GM19328 (cell line): ENCODE results near the gene GBA2.

Experiments
- ATAC-seq: cut with Tn5 transposase; IDR thresholded peaks from one replicate; pipeline ENCODE4 v1.9.1; 2021; ENCODE audit warnings: mild to moderate bottlenecking, moderate library complexity; ENCODE audit not compliant: unreplicated experiment

GBA2 gene

DNA sequence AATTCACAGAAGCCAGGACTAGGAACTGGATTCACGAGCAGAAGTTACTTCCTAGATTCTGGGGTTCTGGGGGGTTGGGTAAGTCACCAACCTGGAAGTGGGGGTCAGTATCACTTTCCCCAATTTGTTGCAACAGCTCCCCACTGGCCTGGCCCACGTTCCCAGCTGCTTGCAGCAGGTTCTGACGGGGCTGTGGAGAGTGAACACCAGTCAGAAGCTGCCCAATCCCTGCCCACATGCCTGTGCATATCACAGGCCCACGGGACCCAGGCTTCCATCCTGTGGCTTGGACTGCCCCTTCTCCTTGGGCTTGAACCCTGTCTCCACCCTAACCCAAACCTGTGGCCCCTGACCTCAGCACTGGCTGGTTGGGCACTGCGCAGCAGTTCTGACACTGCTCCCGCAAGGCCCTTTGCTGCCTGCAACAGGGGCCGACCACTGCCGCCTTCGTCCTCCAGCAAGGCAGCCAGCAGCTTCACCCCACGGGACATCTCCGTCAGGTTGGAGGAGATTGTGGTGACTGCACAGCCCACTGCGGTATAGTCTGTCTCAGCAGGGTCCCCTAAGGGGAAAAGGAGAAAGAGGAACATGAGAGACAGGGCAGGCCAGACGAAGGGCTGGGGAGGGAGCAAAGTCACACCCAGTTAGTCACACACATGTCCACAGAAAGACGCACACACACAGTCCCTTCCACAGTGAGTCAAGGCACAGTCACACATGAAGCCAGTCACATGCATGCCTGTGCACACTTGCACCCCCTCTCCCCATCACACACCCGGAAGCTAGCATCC is 30.1 kb downstream of the GBA2 start:
- no peak for ATAC-seq

DNA sequence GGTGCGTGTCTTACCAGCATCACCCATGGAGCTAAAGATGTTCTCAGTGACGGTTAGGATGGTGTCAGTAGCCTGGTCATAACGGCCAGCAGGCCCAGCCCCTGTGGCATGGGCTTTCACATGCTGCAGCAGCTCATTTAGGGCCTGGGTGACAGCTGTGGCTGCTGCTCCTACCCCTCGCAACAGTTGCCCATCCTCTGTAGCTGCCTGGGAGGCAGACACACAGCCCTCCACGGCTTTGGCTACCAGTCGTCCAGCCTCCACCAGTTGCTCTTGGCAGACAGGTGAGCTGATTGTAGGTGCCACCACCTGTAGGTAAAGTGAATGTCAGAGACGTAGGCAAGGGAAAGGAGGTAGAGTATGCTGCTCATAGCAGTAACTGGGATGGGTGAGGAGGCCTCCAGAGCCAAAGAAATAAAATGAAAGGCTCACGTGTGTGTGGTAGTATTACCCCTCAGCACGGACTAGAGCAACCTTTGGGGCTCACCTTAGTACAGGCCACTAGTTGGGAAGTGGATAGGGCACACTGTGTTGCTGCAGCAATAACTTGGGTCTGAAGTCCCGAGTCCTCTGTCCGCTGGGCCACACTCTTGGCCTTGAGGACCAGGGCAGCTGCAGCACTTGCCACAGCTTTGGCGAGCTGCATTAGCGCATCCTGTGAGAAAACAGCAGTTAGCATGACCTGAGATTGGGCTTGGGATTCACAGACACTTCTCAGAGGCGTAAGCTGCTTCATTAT is 31.7 kb downstream of the GBA2 start:
- ATAC-seq: no peak

- ATAC-seq: no peak
Measured at GRCh38 chr9:35716230-35716629, 32.8 kb downstream of the GBA2 start.

GRCh38 chr9:35714579-35715252 is 34.3 kb downstream of the GBA2 start:
- no peak for ATAC-seq

DNA sequence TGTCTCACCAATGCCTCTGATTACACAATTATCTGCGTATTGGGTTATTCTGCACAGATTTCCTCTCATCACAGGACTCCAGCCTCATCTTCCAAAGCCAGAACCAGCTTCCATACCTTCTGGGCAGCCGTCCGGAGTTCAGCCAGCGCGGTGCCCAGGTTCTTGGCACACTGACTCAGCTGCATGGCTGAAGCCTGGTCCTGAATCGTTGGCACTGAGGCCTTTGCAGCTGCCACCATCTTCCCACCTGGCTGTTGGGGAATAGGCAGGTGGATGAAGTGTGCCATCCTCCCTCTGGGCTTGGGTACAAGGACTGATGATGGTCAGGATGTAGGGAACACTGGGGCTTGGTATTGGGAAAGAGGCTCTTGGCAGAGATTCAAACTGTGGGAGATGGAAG is 34.9 kb downstream of the GBA2 start:
- no peak for ATAC-seq

DNA sequence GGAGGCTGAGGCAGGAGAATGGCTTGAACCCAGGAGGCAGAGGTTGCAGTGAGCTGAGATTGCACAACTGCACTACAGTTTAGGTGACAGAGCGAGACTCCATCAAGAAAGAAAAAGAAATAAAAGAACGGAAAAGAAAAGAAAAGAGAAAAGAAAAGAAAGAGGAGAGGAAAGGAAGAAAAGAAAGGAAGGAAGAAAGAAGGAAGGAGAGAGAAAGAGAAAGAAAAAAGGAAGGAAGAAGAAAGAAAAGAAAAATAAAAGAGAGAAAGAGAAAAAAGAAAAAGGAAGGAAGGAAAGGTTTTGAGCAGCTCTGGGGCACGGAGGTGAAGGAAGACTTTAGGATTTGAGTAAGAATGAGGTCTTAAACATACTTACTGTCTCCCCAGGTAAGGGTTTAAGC is 35.5 kb downstream of the GBA2 start:
- no peak for ATAC-seq

DNA sequence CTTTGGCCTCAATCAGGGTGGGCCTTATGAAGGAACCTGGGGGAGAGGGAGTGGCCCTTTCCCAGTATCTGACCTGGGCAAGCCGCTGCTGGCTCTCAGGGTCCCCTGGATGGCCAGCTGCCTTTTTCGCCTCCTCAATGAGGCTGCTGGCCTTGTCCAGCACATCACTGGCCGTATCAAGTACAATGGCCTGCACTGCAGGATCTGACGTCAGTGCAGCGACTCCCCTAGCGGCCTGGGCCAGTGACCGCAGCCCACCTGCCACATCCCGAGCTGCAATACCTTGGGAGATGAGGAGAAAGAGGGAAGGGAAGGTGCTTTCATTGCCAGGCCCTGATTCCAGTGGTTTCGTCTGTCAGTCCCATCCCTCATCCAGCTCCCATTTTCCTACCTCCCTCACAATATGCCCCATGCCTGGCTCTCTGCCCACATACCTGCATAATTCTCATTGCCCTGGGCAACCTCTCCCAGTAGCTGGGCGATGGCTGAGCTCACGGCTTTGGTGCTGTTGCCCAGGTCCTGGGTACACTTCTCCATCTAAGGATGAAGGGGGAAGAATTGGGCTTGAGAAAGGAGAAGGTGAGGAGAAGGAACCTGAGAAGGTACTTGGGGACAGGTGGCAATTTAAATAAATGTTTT is 36.1 kb downstream of the GBA2 start:
- ATAC-seq: no peak

- no peak for ATAC-seq
Measured at GRCh38 chr9:35711501-35712428, 37.3 kb downstream of the GBA2 start.

DNA sequence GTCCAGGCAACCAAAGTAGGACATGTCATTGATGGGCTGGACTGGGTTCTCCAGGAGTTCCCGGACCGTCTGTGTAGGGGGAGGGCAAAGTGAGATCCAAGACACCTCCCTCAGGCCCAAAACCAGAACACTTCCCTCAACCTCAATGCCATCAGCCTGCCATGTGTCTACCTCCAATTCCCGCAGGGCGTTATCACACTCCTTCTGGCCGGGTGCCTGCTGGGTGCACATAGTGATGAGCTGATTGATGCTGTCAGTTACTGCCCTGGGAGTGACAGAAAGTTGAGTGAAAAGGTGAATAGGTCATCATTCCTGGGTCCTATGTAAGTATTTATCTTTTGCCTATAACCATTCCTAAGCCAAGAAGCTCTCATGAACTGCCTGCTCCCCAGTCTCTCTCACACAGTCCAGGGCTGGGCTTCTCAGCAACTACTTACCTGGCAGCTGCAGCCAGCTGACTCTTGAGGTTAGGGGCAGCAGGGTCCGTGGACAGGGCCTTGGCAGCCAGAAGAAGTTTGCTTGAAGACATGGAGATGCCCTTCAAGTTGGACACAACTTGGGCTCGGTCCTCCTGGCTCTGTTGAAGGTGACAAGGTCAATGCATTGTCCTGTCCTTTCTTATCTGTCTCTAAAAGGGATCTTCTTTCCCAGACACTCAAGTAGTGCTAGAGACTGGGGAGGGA is 38.1 kb downstream of the GBA2 start:
- no peak for ATAC-seq

- ATAC-seq: no peak
Measured at GRCh38 chr9:35708146-35708545, 40.9 kb downstream of the GBA2 start.

- ATAC-seq: no peak
Measured at GRCh38 chr9:35706951-35707350, 42.1 kb downstream of the GBA2 start.

DNA sequence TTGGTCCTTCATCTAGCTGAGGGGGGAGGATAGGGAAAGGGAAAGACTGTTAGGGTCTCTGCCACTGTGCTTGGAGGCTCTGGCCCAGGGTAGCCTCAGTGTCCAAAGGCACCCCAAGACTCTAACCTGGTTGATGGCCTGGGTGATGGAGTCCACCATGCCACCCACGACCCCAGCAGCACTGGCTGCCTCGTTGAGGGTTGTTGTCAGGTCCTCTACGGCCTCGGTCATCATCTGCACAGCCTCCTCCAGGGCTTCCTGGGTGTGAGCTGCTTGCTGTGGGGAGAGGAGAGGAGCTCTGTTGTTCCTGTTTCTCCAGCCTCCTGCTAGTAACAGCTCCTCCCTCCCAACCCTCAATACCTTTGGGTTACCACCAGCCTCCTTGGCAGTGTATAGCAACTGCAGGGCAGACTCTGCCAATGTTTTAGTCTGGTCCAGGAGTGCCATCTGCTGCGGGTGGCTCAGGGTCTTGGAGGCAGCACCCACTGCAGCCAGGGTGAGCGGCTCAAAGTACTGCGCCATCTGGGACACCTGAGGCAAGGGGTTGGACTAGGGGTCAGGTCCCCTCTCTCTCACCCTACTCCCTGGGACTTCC is 43.1 kb downstream of the GBA2 start:
- no peak for ATAC-seq

GRCh38 chr9:35705372-35705771 is 43.7 kb downstream of the GBA2 start:
- no peak for ATAC-seq

DNA sequence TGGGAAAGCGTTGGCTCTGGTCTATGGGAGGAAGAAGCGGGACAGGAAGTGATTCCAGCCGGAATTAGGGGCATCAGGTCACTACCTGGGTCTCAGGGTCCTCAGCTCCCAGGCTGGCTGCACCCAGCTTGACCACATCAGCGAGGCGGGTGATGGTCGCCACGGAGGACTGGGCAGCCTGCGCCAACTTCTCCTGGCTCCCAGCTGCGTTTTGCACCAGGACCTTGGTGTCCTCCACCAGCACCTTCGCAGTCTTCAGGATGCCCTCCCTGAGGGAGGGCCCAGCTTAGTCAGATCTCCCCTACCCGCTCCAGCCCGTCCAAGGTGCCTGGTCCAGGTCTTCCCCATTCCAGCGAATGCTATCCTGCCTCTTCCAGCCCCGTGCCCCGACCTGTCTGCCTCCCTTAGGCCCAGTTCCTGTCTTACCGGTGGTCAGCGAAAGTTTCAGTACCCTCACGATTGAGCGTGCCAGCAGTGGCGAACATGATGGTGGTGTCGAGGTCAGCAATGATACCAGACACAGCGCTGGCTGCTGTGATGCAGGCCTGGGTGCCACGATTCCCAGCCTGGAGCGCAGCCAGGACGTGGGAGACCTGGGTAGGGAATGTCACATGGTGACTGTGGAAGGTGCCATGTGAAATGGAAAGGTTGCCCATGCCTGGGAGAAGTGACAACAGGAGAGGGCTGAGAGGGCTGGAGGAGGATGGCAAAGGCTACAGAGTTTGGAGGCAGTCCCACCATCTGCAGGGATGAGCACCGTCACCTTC is 44.9 kb downstream of the GBA2 start:
- no peak for ATAC-seq

- ATAC-seq: no peak
Measured at GRCh38 chr9:35702696-35703095, 46.3 kb downstream of the GBA2 start.

DNA sequence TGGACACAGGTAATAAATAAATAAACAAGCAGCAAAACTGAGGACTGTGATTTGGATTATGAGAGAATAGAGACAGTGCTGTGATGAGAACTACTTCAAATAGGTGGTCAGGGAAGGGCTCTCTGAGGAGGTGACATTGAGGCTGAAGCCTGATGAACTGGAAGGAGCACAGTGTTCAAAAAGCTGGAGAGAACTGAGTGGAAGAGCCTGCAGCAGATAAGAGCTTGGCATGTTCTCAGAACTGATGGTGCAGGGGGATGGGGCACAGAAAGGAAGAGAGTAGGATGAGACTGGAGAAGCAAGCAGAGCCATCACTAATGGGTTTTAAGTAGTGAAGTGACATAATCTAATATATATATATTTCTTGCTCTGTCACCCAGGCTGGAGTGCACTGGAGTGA is 48.1 kb downstream of the GBA2 start:
- no peak for ATAC-seq

DNA sequence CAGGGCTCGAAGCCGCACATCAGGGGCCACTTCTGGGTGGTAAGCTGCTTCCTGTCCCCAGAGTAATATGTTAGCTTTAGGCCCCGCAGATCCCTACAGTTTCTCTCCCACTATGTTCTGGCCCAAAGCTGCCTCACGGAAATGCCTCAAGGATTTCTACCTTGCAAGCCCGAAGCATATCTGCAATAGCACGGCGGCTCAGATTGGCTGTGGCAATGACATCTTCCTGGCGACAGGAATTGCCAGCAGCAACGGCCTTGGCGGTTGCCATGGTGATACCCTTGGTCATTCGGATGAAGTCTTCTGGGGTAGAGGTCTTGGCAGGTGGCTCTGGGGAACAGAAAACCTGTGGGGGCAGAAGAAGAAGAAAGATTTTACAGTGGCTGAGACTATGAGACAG is 49.0 kb downstream of the GBA2 start:
- no peak for ATAC-seq

- ATAC-seq: no peak
Measured at GRCh38 chr9:35698231-35698630, 50.8 kb downstream of the GBA2 start.

GRCh38 chr9:35697486-35697885 is 51.5 kb downstream of the GBA2 start:
- ATAC-seq: no peak
